Measurements from ENCODE around the gene TAB3. TPM values are rescaled to one million over a fixed set of nuclear protein-coding genes. Genes with fewer than 3 reads are reported as not detected.

The TAB3 gene
- total RNA-seq, 1 experiment from 2014 or later: 13.5 TPM

DNA sequence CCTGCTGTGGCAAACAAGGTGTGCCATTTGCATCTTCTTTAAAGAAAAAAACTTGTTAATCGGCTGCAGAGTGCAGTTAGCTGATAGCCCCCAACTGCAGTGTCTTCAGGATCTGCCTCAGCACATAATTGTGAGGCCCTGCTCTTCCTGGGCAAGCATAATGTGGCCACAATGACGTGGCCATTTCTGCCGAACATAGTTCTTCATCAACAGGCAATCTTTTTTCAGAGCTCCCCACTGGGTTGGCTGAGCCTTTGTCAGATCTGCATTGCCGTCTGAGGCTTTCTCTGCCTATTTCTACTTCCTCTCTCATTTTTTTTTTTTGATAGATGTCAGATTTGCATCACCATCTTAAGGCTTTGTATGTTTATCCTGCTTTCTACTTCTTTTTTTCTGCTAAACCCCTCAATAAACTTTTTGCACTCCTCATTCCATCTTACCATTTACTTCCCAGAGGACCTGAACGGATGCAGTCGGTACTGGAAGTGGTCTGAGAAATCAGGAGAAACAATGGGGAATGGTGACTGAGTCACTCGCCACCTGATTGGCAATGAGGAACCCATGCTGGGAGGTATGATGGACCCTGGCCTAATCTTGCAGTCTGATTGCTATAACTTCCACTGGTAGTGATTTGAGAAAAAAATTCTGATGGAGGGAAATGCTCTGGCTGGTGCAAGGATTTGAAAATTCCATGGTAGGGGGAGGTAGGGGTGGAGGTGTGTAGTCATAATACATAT is 21.2 kb upstream of the TAB3 start:
- H3K56ac ChIP-seq (ENCODE audit: insufficient read length, low read depth, low read length): no peak overlapping the region
- H2BK120ac ChIP-seq (ENCODE audit: low read depth, low read length, poor library complexity, severe bottlenecking): no peak overlapping the region
- Mint-ChIP-seq H3K4me1 (peaks cover 8% of the 10 kb centered on the region in 2 experiments), H3K27ac (peak overlapping the region in 1 of 3 experiments; percentile 23; a peak in 3 of 7 replicates), H3K9me3 (peaks cover 40 to 50% of the 10 kb centered on the region in 2 experiments), H3K4me3 (no peak overlapping the region; a peak in 1 of 5 replicates), H3K36me3 (ENCODE audit: insufficient read depth in 1 of 3, low read depth in 3 of 3) (peaks cover 0 to 3% (median 0%) of the 10 kb centered on the region in 3 experiments; a peak in 2 of 7 replicates), H3K27me3 (ENCODE audit: low read depth) (peaks cover 2% of the 10 kb centered on the region; the same call in 1 of the 2 replicates)
- TF ChIP-seq, protein P1, sequence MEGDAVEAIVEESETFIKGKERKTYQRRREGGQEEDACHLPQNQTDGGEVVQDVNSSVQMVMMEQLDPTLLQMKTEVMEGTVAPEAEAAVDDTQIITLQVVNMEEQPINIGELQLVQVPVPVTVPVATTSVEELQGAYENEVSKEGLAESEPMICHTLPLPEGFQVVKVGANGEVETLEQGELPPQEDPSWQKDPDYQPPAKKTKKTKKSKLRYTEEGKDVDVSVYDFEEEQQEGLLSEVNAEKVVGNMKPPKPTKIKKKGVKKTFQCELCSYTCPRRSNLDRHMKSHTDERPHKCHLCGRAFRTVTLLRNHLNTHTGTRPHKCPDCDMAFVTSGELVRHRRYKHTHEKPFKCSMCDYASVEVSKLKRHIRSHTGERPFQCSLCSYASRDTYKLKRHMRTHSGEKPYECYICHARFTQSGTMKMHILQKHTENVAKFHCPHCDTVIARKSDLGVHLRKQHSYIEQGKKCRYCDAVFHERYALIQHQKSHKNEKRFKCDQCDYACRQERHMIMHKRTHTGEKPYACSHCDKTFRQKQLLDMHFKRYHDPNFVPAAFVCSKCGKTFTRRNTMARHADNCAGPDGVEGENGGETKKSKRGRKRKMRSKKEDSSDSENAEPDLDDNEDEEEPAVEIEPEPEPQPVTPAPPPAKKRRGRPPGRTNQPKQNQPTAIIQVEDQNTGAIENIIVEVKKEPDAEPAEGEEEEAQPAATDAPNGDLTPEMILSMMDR (conservative IDR thresholded peaks at IDR 0.05): no peak
- no peaks in the 10 kb centered on the region for H3K27me3 ChIP-seq (ENCODE audit: insufficient read depth, low read length)
- H3K4me1 ChIP-seq (ENCODE audit: insufficient read depth, low read length): no peaks in the 10 kb centered on the region; the same call in 1 of the 2 replicates
- H3K14ac ChIP-seq (ENCODE audit: insufficient read depth, low read length): no peak overlapping the region
- no peak overlapping the region for H2AFZ ChIP-seq (ENCODE audit: low read length)
- no peak overlapping the region for H4K5ac ChIP-seq (ENCODE audit: insufficient read length, low read depth, low read length)
- no peak overlapping the region for H4K91ac ChIP-seq (ENCODE audit: insufficient read length, low read depth, low read length)
- H4K20me1 ChIP-seq (ENCODE audit: control insufficient read depth, insufficient read depth, insufficient read length): no peaks in the 10 kb centered on the region
- H3K27ac ChIP-seq (ENCODE audit: insufficient read length, low read depth, low read length): no peak overlapping the region
- H3K79me2 ChIP-seq (ENCODE audit: insufficient read depth, low read length): no peaks in the 10 kb centered on the region
- no peak overlapping the region for H3K23ac ChIP-seq (ENCODE audit: insufficient read length, low read depth, low read length)
- WGBS (ENCODE audit: extremely low coverage, insufficient read length, low lambda C conversion rate): no CpG with 5 or more reads among the region's 7 CpGs
- H2AK5ac ChIP-seq (ENCODE audit: insufficient read length, low read length): no peak overlapping the region
- no peak overlapping the region for H3K4me2 ChIP-seq (ENCODE audit: insufficient read depth, insufficient read length, low read length)
- H3K23me2 ChIP-seq (ENCODE audit: insufficient read length, low read depth, low read length, poor library complexity, severe bottlenecking): no peaks in the 10 kb centered on the region
- H4K8ac ChIP-seq (replicated peaks; ENCODE audit: insufficient read length, low read depth, low read length): no peak overlapping the region
- H3K4ac ChIP-seq (ENCODE audit: low read depth, low read length): no peak overlapping the region
- no peak overlapping the region for H2BK12ac ChIP-seq (ENCODE audit: insufficient read length, low read depth, low read length)
- no peak overlapping the region for H3K9ac ChIP-seq (ENCODE audit: extremely low read depth, insufficient read length, low read length)
- H3K79me1 ChIP-seq (ENCODE audit: insufficient read depth, low read depth, low read length, poor library complexity, severe bottlenecking): no peaks in the 10 kb centered on the region
- no peak overlapping the region for H2BK15ac ChIP-seq (ENCODE audit: low read depth, low read length)
- H2BK5ac ChIP-seq (ENCODE audit: insufficient read length, low read length): no peak overlapping the region
- DNase-seq: no peak
- no peak overlapping the region for H3K18ac ChIP-seq (ENCODE audit: insufficient read length, low read depth, low read length)
- no peak overlapping the region for H3T11ph ChIP-seq (ENCODE audit: low read length)
- H3K9me3 ChIP-seq (ENCODE audit: control insufficient read depth, low read depth, low read length): peaks cover 12% of the 10 kb centered on the region
- no peak overlapping the region for H2BK20ac ChIP-seq (ENCODE audit: low read depth, low read length, poor library complexity, severe bottlenecking)

All from H9 (cell line).